Adrenal gland (tissue), 12 donors: ENCODE data around the gene GFM2. TPM values are rescaled to one million over a fixed set of nuclear protein-coding genes. Genes with fewer than 3 reads are reported as not detected.
"Not testable (repeated sequence)": the region's sequence is repeated elsewhere in the genome, so short reads cannot be mapped to it uniquely, and the experiment has no call there.

ENCODE experiments used
- DNase-seq, 7 donors: peaks; one replicate each; pipeline ENCODE4 v3.0.0-alpha.2; 2019 to 2020
- H3K27ac ChIP-seq, 5 donors: fragments of 200-600 bp; sonication (generic) in 4 of 5; 1 replicate in 3 of 5; 2 replicates in 2 of 5; pipeline versions ENCODE4 v1.5.1 to v1.8.0; 2016 to 2020; ENCODE audit warnings: mild to moderate bottlenecking in 1 of 5
- H3K27me3 ChIP-seq: fragments of 200-600 bp; 2 replicates; pipeline ENCODE4 v1.8.0; 2021
- H3K36me3 ChIP-seq, 2 donors: fragments of 200-600 bp; replicated peaks in 1 of 2; 1 replicate in 1 of 2; 2 replicates in 1 of 2; pipeline versions ENCODE4 v1.5.1 to v1.8.0; 2018 to 2022
- H3K4me1 ChIP-seq, 2 donors: fragments of 200-600 bp; replicated peaks in 1 of 2; 1 replicate in 1 of 2; 2 replicates in 1 of 2; pipeline versions ENCODE4 v1.5.1 to v1.8.0; 2018 to 2021
- H3K4me3 ChIP-seq, 4 donors: fragments of 200-600 bp; sonication (generic) in 3 of 4; one replicate each; pipeline ENCODE4 v1.5.1; 2016 to 2018
- H3K9me3 ChIP-seq, 3 donors: fragments of 200-600 bp; sonication (generic) in 1 of 3; replicated peaks in 1 of 3; 1 replicate in 2 of 3; 2 replicates in 1 of 3; pipeline versions ENCODE4 v1.5.1 to v1.8.0; 2016 to 2021
- POLR2A ChIP-seq, 2 donors: fragments of 450-650 bp; IDR thresholded peaks; one replicate each; pipeline ENCODE4 v1.6.1; 2017; ENCODE audit warnings: antibody characterized with exemption in 2 of 2, mild to moderate bottlenecking in 2 of 2, moderate library complexity in 1 of 2
- WGBS, 4 donors: extraction: QIAGEN DNeasy Blood & Tissue Kit in 2 of 4; methylation state at CpG; one replicate each; pipeline versions ENCODE4 v1.1.5 to v1.1.7; 2013 to 2017; 5-methylcytosine and 5-hydroxymethylcytosine counted together
- intact Hi-C, 2 donors: fragments of 100-400 bp; cut with DNase I; formaldehyde crosslinking; loops; one replicate each; pipeline versions ENCODE4 v1.14.1 to v1.15.0; 2022 to 2023
- polyA plus RNA-seq, 3 donors: library from polyadenylated mRNA; stranded (reverse); fragments of 200-250 nt in 2 of 3; fragments of 350-450 nt in 1 of 3; fragmentation: Illumina TruSeq in 1 of 3; extraction: RNeasy Lipid Tissue Mini Kit (QIAGEN cat#74804) in 1 of 3; gene quantifications; one replicate each; pipeline ENCODE4 v1.2.3, GENCODE V29; 2013 to 2014
- total RNA-seq, 9 donors: library from RNA; depleted of rRNA in 4 of 9; stranded (reverse); fragments of >200 nt in 4 of 9; fragments of 120-200 nt in 1 of 9; fragmentation: NEBNext Ultra II Directional in 1 of 9; extraction: Animal tissue kit (Norgen Biotek cat#: 25700) in 1 of 9; gene quantifications; one replicate each; pipeline versions ENCODE4 v1.1.0 to v1.2.4, GENCODE V29; 2013 to 2023
- TF ChIP-seq, protein P1 (sequence below), 6 experiments: fragments of 450-650 bp in 4 of 6; fragments of 200-600 bp in 2 of 6; sonication (generic) in 1 of 6; IDR thresholded peaks; 1 replicate in 5 of 6; 2 replicates in 1 of 6; pipeline versions ENCODE4 v1.5.1 to v1.8.0; 2016 to 2021; ENCODE audit warnings: antibody characterized with exemption in 6 of 6, mild to moderate bottlenecking in 2 of 6, moderate library complexity in 1 of 6
- donor health status: healthy with polysubstance abuse.
- donor health status: Bipolar disorder and iron deficiency.
- donor health status: DM: yes; HTN: yes; CAD: no.
- donor health status: DM: no; HTN: no; CAD: no.
- donor health status: DM: no; HTN: no; CAD: no.
- donor health status: DM: yes; HTN: yes; CAD: no.

Gene GFM2
- total and polyA plus RNA-seq, 12 donors = 23.5 to 80.7 (median 34.2) TPM

DNA sequence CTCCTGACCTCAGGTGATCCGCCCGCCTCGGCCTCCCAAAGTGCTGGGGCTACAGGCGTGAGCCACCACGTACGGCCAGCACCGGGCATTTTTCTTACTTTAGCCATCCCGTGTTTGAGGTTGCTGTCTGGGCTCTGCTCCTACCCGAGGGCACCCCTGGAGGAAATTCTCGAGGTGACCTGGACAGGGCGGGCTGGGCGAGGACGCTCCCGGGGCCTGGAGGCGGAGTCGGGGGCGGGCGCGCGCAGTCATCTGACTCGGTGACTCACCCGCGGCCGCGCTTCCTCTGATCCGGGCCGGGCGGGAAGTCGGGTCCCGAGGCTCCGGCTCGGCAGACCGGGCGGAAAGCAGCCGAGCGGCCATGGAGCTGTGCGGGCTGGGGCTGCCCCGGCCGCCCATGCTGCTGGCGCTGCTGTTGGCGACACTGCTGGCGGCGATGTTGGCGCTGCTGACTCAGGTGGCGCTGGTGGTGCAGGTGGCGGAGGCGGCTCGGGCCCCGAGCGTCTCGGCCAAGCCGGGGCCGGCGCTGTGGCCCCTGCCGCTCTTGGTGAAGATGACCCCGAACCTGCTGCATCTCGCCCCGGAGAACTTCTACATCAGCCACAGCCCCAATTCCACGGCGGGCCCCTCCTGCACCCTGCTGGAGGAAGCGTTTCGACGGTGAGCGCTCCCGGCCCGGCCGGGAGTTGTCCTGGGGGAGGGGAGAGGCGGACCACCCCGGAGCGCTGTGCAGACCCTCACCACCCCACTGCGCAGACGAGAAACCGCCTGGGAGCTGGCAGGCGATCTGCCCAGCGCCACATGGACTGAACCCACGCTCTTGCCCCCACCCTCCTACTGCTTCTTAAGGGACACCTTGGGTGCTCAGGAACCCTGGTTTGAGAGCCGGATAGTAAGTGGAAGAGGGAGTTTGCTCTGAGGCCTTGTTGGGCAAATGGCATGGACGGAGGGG lies 81.7 kb downstream of the GFM2 start, which contains the start of gene HEXB:
Gene HEXB (plus strand): TSS at position 334 of the 952 bp plus-strand sequence. CDS start 28 bp downstream, at position 362.
- Histone ChIP-seq H3K4me1 (peaks cover 16% of the 10 kb centered on the region in 2 donors), H3K27ac (peak within 1 kb of the TSS in 4 of 5 donors; percentile 62 to 91 (median 75)), H3K27me3 (no peaks in the 10 kb centered on the region), H3K4me3 (peak within 1 kb of the TSS; percentile 38 to 87 (median 70)), H3K36me3 (peaks cover 0 to 12% of the 10 kb centered on the region in 2 donors), H3K9me3 (no peaks in the 10 kb centered on the region)
- TF ChIP-seq, protein P1, sequence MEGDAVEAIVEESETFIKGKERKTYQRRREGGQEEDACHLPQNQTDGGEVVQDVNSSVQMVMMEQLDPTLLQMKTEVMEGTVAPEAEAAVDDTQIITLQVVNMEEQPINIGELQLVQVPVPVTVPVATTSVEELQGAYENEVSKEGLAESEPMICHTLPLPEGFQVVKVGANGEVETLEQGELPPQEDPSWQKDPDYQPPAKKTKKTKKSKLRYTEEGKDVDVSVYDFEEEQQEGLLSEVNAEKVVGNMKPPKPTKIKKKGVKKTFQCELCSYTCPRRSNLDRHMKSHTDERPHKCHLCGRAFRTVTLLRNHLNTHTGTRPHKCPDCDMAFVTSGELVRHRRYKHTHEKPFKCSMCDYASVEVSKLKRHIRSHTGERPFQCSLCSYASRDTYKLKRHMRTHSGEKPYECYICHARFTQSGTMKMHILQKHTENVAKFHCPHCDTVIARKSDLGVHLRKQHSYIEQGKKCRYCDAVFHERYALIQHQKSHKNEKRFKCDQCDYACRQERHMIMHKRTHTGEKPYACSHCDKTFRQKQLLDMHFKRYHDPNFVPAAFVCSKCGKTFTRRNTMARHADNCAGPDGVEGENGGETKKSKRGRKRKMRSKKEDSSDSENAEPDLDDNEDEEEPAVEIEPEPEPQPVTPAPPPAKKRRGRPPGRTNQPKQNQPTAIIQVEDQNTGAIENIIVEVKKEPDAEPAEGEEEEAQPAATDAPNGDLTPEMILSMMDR (IDR thresholded peaks at IDR 0.05) = peak in 3 of 6 experiments; percentile 19 to 29 (median 25)
- peak; percentile 89 to 94 for TF ChIP-seq POLR2A (IDR thresholded peaks at IDR 0.05)
- intact Hi-C loops = no loop called here
- WGBS, 4 donors = 3 to 16% (median 6%) methylated on average over 17 to 78 of the region's 78 CpGs
- DNase-seq = peak; percentile 89 to 94 (median 93)

DNA sequence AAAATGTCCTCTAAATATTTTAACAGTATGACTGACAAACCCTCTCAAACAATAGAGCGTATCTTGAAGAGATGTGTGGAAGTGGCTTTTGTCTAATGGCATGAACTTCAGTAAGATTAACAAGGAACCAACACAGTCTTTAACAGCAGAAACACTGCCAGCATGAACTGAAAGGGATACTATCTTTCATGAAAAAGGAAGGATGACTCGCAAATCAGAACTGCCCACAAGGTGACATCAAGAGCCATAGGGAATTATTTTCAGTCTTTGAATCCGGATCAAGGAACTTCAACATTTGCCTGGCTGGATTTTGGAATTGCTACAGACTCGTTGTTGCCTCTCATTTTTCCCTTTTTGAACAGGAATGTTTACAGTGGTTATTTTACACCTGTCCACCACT lies 87.0 kb downstream of the GFM2 start:
- Histone ChIP-seq H3K4me3 (no peak overlapping the region), H3K27me3 (no peaks in the 10 kb centered on the region), H3K36me3 (no peaks in the 10 kb centered on the region), H3K9me3 (no peaks in the 10 kb centered on the region), H3K4me1 (no peaks in the 10 kb centered on the region), H3K27ac (no peak overlapping the region)
- 53 to 65% (median 61%) methylated on average over 4 of the region's 4 CpGs for WGBS, 4 donors
- DNase-seq = no peak
- TF ChIP-seq, protein P1 (IDR thresholded peaks at IDR 0.05) = no peak
- no peak for TF ChIP-seq POLR2A (IDR thresholded peaks at IDR 0.05)
- intact Hi-C loops = loop anchor here in 1 of 2 donors (10.0 kb wide), 2 partner anchors 85 to 235 kb away; partner anchors contain the start of genes GFM2 and NSA2

DNA sequence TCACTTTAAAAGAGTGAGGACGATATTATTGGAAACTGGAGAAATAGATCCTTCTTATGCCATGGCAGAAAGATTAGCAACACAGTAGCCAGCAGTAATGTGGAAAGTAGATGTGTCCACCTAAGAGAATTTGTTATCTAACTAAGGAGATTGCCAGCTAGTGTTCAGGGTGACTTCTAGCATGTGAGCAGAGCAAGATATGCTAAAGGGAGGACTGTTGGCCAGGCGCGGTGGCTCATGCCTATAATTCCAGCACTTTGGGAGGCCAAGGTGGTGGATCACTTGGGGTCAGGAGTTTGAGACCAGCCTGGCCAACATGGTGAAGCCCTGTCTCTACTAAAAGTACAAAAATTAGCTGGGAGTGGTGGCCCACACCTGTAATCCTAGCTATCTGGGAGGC lies 87.6 kb downstream of the GFM2 start:
- not testable (repeated sequence) for DNase-seq, H3K27me3 ChIP-seq, H3K36me3 ChIP-seq, H3K4me1 ChIP-seq, H3K27ac ChIP-seq, H3K4me3 ChIP-seq, H3K9me3 ChIP-seq
- intact Hi-C loops = loop anchor here in 1 of 2 donors (10.0 kb wide), 2 partner anchors 86 to 236 kb away; partner anchors contain the start of genes GFM2 and NSA2
- WGBS, 4 donors = 86 to 89% (median 87%) methylated on average over 3 of the region's 3 CpGs

DNA sequence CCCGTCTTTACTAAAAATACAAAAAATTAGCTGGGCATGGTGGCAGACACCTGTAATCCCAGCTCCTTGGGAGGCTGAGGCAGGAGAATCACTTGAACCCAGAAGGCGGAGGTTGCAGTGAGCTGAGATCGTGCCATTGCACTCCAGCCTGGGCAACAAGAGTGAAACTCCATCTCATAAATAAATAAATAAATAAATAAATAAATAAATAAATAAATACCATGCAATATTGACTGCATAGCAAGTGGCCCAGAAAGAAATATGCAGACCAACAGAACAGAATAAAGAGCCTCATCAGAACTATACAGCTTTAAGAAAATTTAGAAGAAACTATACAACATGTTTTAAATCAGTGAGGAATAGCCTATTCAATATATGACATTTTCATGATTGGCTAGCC lies 88.8 kb downstream of the GFM2 start:
- H3K4me3 ChIP-seq, H3K9me3 ChIP-seq, H3K27ac ChIP-seq, DNase-seq, H3K27me3 ChIP-seq, H3K4me1 ChIP-seq, H3K36me3 ChIP-seq: not testable (repeated sequence)
- WGBS, 4 donors = 79 to 94% (median 87%) methylated on average over 3 of the region's 3 CpGs
- intact Hi-C loops = loop anchor here in 1 of 2 donors (10.0 kb wide), 2 partner anchors 87 to 237 kb away; partner anchors contain the start of genes GFM2 and NSA2

DNA sequence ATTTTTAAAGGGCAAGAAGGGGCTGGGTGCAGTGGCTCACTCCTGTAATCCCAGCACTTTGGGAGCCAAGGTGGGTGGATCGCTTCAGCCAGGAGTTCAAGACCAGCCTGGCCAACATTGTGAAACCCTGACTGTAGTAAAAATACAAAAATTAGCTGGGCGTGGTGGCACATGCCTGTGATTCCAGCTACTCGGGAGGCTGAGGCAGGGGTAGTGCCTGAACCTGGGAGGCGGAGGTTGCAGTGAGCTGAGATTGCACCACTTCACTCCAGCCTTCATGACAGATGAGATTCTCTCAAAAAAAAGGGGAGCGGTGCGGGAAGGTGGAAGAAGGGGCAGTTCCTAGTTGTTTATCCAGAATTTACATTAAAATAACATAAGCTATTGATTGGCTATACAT lies 90.5 kb downstream of the GFM2 start:
- H3K4me3 ChIP-seq, DNase-seq, H3K36me3 ChIP-seq, H3K4me1 ChIP-seq, H3K27me3 ChIP-seq, H3K27ac ChIP-seq, H3K9me3 ChIP-seq: not testable (repeated sequence)
- intact Hi-C loops = loop anchor here in 1 of 2 donors (10.0 kb wide), 2 partner anchors 88 to 238 kb away; partner anchors contain the start of genes GFM2 and NSA2
- WGBS, 4 donors = 89 to 95% (median 90%) methylated on average over 6 of the region's 6 CpGs
